ENCODE measurements around the gene XPNPEP1. TPM values are rescaled to one million over a fixed set of nuclear protein-coding genes. Genes with fewer than 3 reads are reported as not detected.
A peak's percentile ranks its signal among the peaks of the same experiment; 100 is the strongest.

XPNPEP1 gene
- total and polyA plus RNA-seq, 8 donors: 21.7 to 180 (median 63.8) TPM

- H3K36me3 ChIP-seq: peaks cover 29 to 77% (median 70%) of the 10 kb centered on the region in 4 donors
- H3K9me3 ChIP-seq: no peaks in the 10 kb centered on the region
- 68 to 89% (median 83%) methylated on average over 5 of the region's 5 CpGs for WGBS, 5 donors
- H3K4me1 ChIP-seq: peaks cover 8 to 48% (median 24%) of the 10 kb centered on the region in 4 donors
- H3K4me3 ChIP-seq: no peak overlapping the region
- no peaks in the 10 kb centered on the region for H3K27me3 ChIP-seq
- intact Hi-C loops (cut with DNase I; ENCODE audit: low total_unique reads): loop anchor here (10.0 kb wide), 3 partner anchors 128 to 388 kb away; no protein-coding TSS in a partner anchor
- TF ChIP-seq POLR2AphosphoS5 (IDR thresholded peaks at IDR 0.05): no peak
- TF ChIP-seq EP300 (IDR thresholded peaks at IDR 0.05): no peak
- TF ChIP-seq CTCF (IDR thresholded peaks at IDR 0.05): no peak
- no peak for TF ChIP-seq POLR2A (IDR thresholded peaks at IDR 0.05)
- DNase-seq: no peak
- H3K27ac ChIP-seq: no peak overlapping the region
These were observed 36.1 kb downstream of the XPNPEP1 start for GRCh38 chr10:109887243-109887642.

- Histone ChIP-seq H3K27me3 (no peaks in the 10 kb centered on the region), H3K4me1 (peaks cover 3 to 43% (median 20%) of the 10 kb centered on the region in 4 donors), H3K9me3 (no peaks in the 10 kb centered on the region), H3K36me3 (peaks cover 33 to 79% (median 71%) of the 10 kb centered on the region in 4 donors), H3K27ac (no peak overlapping the region), H3K4me3 (no peak overlapping the region)
- TF ChIP-seq EP300 (IDR thresholded peaks at IDR 0.05): no peak
- no peak for TF ChIP-seq CTCF (IDR thresholded peaks at IDR 0.05)
- no peak for TF ChIP-seq POLR2AphosphoS5 (IDR thresholded peaks at IDR 0.05)
- TF ChIP-seq POLR2A (IDR thresholded peaks at IDR 0.05): no peak
- intact Hi-C loops (cut with DNase I; ENCODE audit: low total_unique reads): loop anchor here (10.0 kb wide), 3 partner anchors 128 to 388 kb away; no protein-coding TSS in a partner anchor
- WGBS, 5 donors: 75 to 83% (median 81%) methylated on average over 2 of the region's 2 CpGs
- no peak for DNase-seq
These were observed 36.5 kb downstream of the XPNPEP1 start for GRCh38 chr10:109886781-109887140.

- Histone ChIP-seq H3K9me3 (no peaks in the 10 kb centered on the region), H3K4me1 (peaks cover 0 to 37% (median 19%) of the 10 kb centered on the region in 4 donors), H3K36me3 (peaks cover 38 to 80% (median 71%) of the 10 kb centered on the region in 4 donors), H3K27me3 (no peaks in the 10 kb centered on the region), H3K27ac (no peak overlapping the region), H3K4me3 (no peak overlapping the region)
- intact Hi-C loops (cut with DNase I; ENCODE audit: low total_unique reads): loop anchor here (10.0 kb wide), 3 partner anchors 129 to 389 kb away; no protein-coding TSS in a partner anchor
- DNase-seq: no peak
- WGBS, 5 donors: 78 to 89% (median 86%) methylated on average over 10 of the region's 10 CpGs
- TF ChIP-seq POLR2AphosphoS5 (IDR thresholded peaks at IDR 0.05) (no peak), EP300 (IDR thresholded peaks at IDR 0.05) (no peak), CTCF (IDR thresholded peaks at IDR 0.05) (no peak), POLR2A (IDR thresholded peaks at IDR 0.05) (no peak)
These were observed 37.1 kb downstream of the XPNPEP1 start for GRCh38 chr10:109886037-109886780.

GRCh38 chr10:109883859-109884771 is 39.2 kb downstream of the XPNPEP1 start:
- intact Hi-C loops (cut with DNase I; ENCODE audit: low total_unique reads): loop anchor here (10.0 kb wide), 3 partner anchors 131 to 391 kb away; no protein-coding TSS in a partner anchor

More at GRCh38 chr10:109883859-109884771, 39.2 kb downstream of the XPNPEP1 start:
- peaks cover 48 to 89% (median 82%) of the 10 kb centered on the region in 4 donors for H3K36me3 ChIP-seq
- peak overlapping the region in 4 of 5 donors; percentile 11 to 72 (median 44) for H3K27ac ChIP-seq
- peak overlapping the region in 1 of 4 donors; percentile 9 for H3K4me3 ChIP-seq
- no peaks in the 10 kb centered on the region for H3K27me3 ChIP-seq
- H3K4me1 ChIP-seq: peaks cover 0 to 20% (median 9%) of the 10 kb centered on the region in 4 donors
- H3K9me3 ChIP-seq: no peaks in the 10 kb centered on the region
- WGBS, 5 donors: 18 to 30% (median 27%) methylated on average over 17 of the region's 17 CpGs
- peak; percentile 58 to 96 for DNase-seq
- TF ChIP-seq EP300 (IDR thresholded peaks at IDR 0.05) (no peak), POLR2A (IDR thresholded peaks at IDR 0.05) (no peak), POLR2AphosphoS5 (IDR thresholded peaks at IDR 0.05) (peak in 1 of 3 donors; percentile 76), CTCF (IDR thresholded peaks at IDR 0.05) (peak in 6 of 7 experiments; percentile 38 to 96 (median 90))
